ENCODE measurements around the gene ACAT2. TPM values are rescaled to one million over a fixed set of nuclear protein-coding genes. Genes with fewer than 3 reads are reported as not detected.
"Not testable (repeated sequence)": the region's sequence is repeated elsewhere in the genome, so short reads cannot be mapped to it uniquely, and the experiment has no call there.

ACAT2 gene
- total and polyA plus RNA-seq, 5 experiments from 2014 or later = 29.4 to 38.8 (median 30.9) TPM

GRCh38 chr6:159723259-159723658, 38.6 kb upstream of the ACAT2 start:
- ATAC-seq (no peak), DNase-seq (no peak)
- Mint-ChIP-seq H3K36me3 (peaks cover 4 to 7% (median 5%) of the 10 kb centered on the region in 3 donors), H3K4me3 (peak overlapping the region in 1 of 10 donors; percentile 4), H3K9me3 (peaks cover 0 to 11% (median 0%) of the 10 kb centered on the region in 9 donors), H3K4me1 (peaks cover 15 to 40% (median 28%) of the 10 kb centered on the region in 4 donors), H3K27ac (peak overlapping the region in 7 of 10 donors; percentile 1 to 85 (median 31)), H3K27me3 (peaks cover 0 to 2% (median 0%) of the 10 kb centered on the region in 5 donors)
- POLR2A ChIA-PET = interaction anchor here (1.2 to 8.9 kb wide), 3 partner anchors 29 to 66 kb away, joined by 3 to 142 read pairs (median 3); partner anchors contain the start of genes ACAT2, SOD2 and TCP1

- Mint-ChIP-seq H3K4me1 (peaks cover 19 to 54% (median 43%) of the 10 kb centered on the region in 4 donors), H3K27ac (peak overlapping the region; percentile 20 to 99 (median 70)), H3K9me3 (peaks cover 0 to 11% (median 0%) of the 10 kb centered on the region in 9 donors), H3K27me3 (peaks cover 0 to 2% (median 0%) of the 10 kb centered on the region in 5 donors), H3K4me3 (peak overlapping the region in 6 of 10 donors; percentile 12 to 63 (median 40)), H3K36me3 (peaks cover 4 to 7% (median 5%) of the 10 kb centered on the region in 3 donors)
- POLR2A ChIA-PET = interaction anchor here (0.7 to 8.9 kb wide), 4 partner anchors 31 to 131 kb away, joined by 3 to 142 read pairs (median 84); partner anchors contain the start of genes ACAT2, MRPL18, SOD2 and TCP1
- no peak for DNase-seq
- ATAC-seq = no peak
Measured at GRCh38 chr6:159724778-159725177, 37.1 kb upstream of the ACAT2 start.

GRCh38 chr6:159725208-159725607, 36.6 kb upstream of the ACAT2 start:
- POLR2A ChIA-PET = interaction anchor here (1.2 to 8.9 kb wide), 4 partner anchors 31 to 72 kb away, joined by 3 to 142 read pairs (median 84); partner anchors contain the start of genes ACAT2, MRPL18, SOD2 and TCP1
- ATAC-seq, H3K27me3 Mint-ChIP-seq, H3K36me3 Mint-ChIP-seq, DNase-seq: not testable (repeated sequence)
- Mint-ChIP-seq H3K4me1 (peaks cover 19 to 55% (median 46%) of the 10 kb centered on the region in 4 donors), H3K27ac (peak overlapping the region in 9 of 10 donors; percentile 20 to 99 (median 73)), H3K4me3 (peak overlapping the region in 4 of 10 donors; percentile 12 to 52 (median 40)), H3K9me3 (peaks cover 0 to 11% (median 0%) of the 10 kb centered on the region in 9 donors)

- ATAC-seq = peak; percentile 11 to 29
- H3K9me3 Mint-ChIP-seq = peaks cover 0 to 11% (median 0%) of the 10 kb centered on the region in 9 donors
Measured at GRCh38 chr6:159726255-159726917, 35.5 kb upstream of the ACAT2 start.

GRCh38 chr6:159726918-159727716, 34.7 kb upstream of the ACAT2 start, which contains the start of gene WTAP:
Gene WTAP, plus strand, starts transcription at chr6:159727506. Its CDS starts 8,760 bp downstream, at chr6:159736266.
- peaks cover 0 to 2% (median 0%) of the 10 kb centered on the region in 5 donors for H3K27me3 Mint-ChIP-seq
- H3K4me1 Mint-ChIP-seq = peaks cover 21 to 69% (median 57%) of the 10 kb centered on the region in 4 donors
- H3K36me3 Mint-ChIP-seq = peaks cover 5 to 19% (median 10%) of the 10 kb centered on the region in 3 donors
- H3K9me3 Mint-ChIP-seq = peaks cover 0 to 11% (median 0%) of the 10 kb centered on the region in 9 donors
- H3K27ac Mint-ChIP-seq = peak within 1 kb of the TSS; percentile 97 to 99 (median 99)
- H3K4me3 Mint-ChIP-seq = peak within 1 kb of the TSS; percentile 88 to 96 (median 96)
- peak; percentile 80 to 82 for ATAC-seq
- POLR2A ChIA-PET = interaction anchor here (0.7 to 8.9 kb wide), 22 partner anchors 10 to 736 kb away, joined by 3 to 142 read pairs (median 4); partner anchors contain the start of genes ACAT2, MRPL18, SOD2 and TCP1
- DNase-seq = peak; percentile 93 to 99 (median 97)

More at GRCh38 chr6:159726255-159726917, 35.5 kb upstream of the ACAT2 start:
- DNase-seq = no peak
- Mint-ChIP-seq H3K4me1 (peaks cover 21 to 62% (median 52%) of the 10 kb centered on the region in 4 donors), H3K27ac (peak overlapping the region; percentile 97 to 99 (median 99)), H3K4me3 (peak overlapping the region; percentile 88 to 96 (median 96)), H3K27me3 (peaks cover 0 to 2% (median 0%) of the 10 kb centered on the region in 5 donors), H3K36me3 (peaks cover 5 to 15% (median 10%) of the 10 kb centered on the region in 3 donors)
- POLR2A ChIA-PET = interaction anchor here (0.7 to 8.9 kb wide), 23 partner anchors 9 to 737 kb away, joined by 3 to 142 read pairs (median 4); partner anchors contain the start of genes ACAT2, MRPL18, SOD2 and TCP1

GRCh38 chr6:159727717-159728445, 34.0 kb upstream of the ACAT2 start:
- ATAC-seq (peak; percentile 25 to 31), DNase-seq (no peak)
- H3K9me3 Mint-ChIP-seq = peaks cover 0 to 8% (median 0%) of the 10 kb centered on the region in 9 donors
- peaks cover 5 to 19% (median 5%) of the 10 kb centered on the region in 3 donors for H3K36me3 Mint-ChIP-seq
- POLR2A ChIA-PET = interaction anchor here (0.8 to 8.9 kb wide), 15 partner anchors 10 to 255 kb away, joined by 3 to 142 read pairs (median 5); partner anchors contain the start of genes ACAT2, MRPL18, SOD2 and TCP1
- peak overlapping the region; percentile 81 to 99 (median 93) for H3K27ac Mint-ChIP-seq
- H3K4me3 Mint-ChIP-seq = peak overlapping the region; percentile 82 to 94 (median 90)
- peaks cover 0 to 2% (median 0%) of the 10 kb centered on the region in 5 donors for H3K27me3 Mint-ChIP-seq
- H3K4me1 Mint-ChIP-seq = peaks cover 24 to 69% (median 61%) of the 10 kb centered on the region in 4 donors

GRCh38 chr6:159728531-159728964, 33.3 kb upstream of the ACAT2 start:
- H3K27ac Mint-ChIP-seq = peak overlapping the region; percentile 81 to 99 (median 93)
- no peak for ATAC-seq
- DNase-seq = no peak
- H3K36me3 Mint-ChIP-seq = peaks cover 0 to 23% (median 3%) of the 10 kb centered on the region in 3 donors
- peaks cover 20 to 71% (median 59%) of the 10 kb centered on the region in 4 donors for H3K4me1 Mint-ChIP-seq
- peak overlapping the region; percentile 82 to 94 (median 90) for H3K4me3 Mint-ChIP-seq
- POLR2A ChIA-PET = interaction anchor here (1.6 to 8.9 kb wide), 4 partner anchors 9 to 62 kb away, joined by 5 to 142 read pairs (median 49); partner anchors contain the start of genes ACAT2, MRPL18, SOD2 and TCP1
- H3K27me3 Mint-ChIP-seq = peaks cover 0 to 2% (median 0%) of the 10 kb centered on the region in 5 donors
- H3K9me3 Mint-ChIP-seq = peaks cover 0 to 2% (median 0%) of the 10 kb centered on the region in 9 donors

GRCh38 chr6:159729598-159730331, 32.1 kb upstream of the ACAT2 start:
- ATAC-seq (no peak), DNase-seq (no peak)
- peaks cover 20 to 78% (median 66%) of the 10 kb centered on the region in 4 donors for H3K4me1 Mint-ChIP-seq
- peaks cover 0 to 28% (median 3%) of the 10 kb centered on the region in 3 donors for H3K36me3 Mint-ChIP-seq
- H3K27me3 Mint-ChIP-seq = peaks cover 0 to 2% (median 0%) of the 10 kb centered on the region in 5 donors
- H3K4me3 Mint-ChIP-seq = peak overlapping the region; percentile 82 to 94 (median 90)
- POLR2A ChIA-PET = interaction anchor here (1.6 to 8.9 kb wide), 4 partner anchors 8 to 61 kb away, joined by 5 to 142 read pairs (median 49); partner anchors contain the start of genes ACAT2, MRPL18, SOD2 and TCP1
- H3K27ac Mint-ChIP-seq = peak overlapping the region in 9 of 10 donors; percentile 56 to 99 (median 87)
- H3K9me3 Mint-ChIP-seq = peaks cover 0 to 2% (median 0%) of the 10 kb centered on the region in 9 donors

- ATAC-seq (no peak), DNase-seq (no peak)
- Mint-ChIP-seq H3K36me3 (peaks cover 0 to 28% (median 3%) of the 10 kb centered on the region in 3 donors), H3K27ac (peak overlapping the region in 5 of 10 donors; percentile 15 to 93 (median 34)), H3K27me3 (peaks cover 0 to 2% (median 0%) of the 10 kb centered on the region in 5 donors), H3K4me1 (peaks cover 20 to 78% (median 67%) of the 10 kb centered on the region in 4 donors), H3K4me3 (peak overlapping the region; percentile 20 to 93 (median 60)), H3K9me3 (peaks cover 0 to 2% (median 0%) of the 10 kb centered on the region in 9 donors)
- POLR2A ChIA-PET = interaction anchor here (3.7 to 8.9 kb wide), 3 partner anchors 30 to 60 kb away, joined by 17 to 142 read pairs (median 81); partner anchors contain the start of genes ACAT2, MRPL18, SOD2 and TCP1
Measured at GRCh38 chr6:159730332-159730676, 31.5 kb upstream of the ACAT2 start.

GRCh38 chr6:159732550-159732949, 29.3 kb upstream of the ACAT2 start:
- peak overlapping the region in 9 of 10 donors; percentile 7 to 81 (median 34) for H3K27ac Mint-ChIP-seq
- DNase-seq, H3K27me3 Mint-ChIP-seq, H3K9me3 Mint-ChIP-seq, ATAC-seq: not testable (repeated sequence)
- peak overlapping the region in 6 of 10 donors; percentile 43 to 57 (median 52) for H3K4me3 Mint-ChIP-seq
- H3K4me1 Mint-ChIP-seq = peaks cover 17 to 84% (median 60%) of the 10 kb centered on the region in 4 donors
- POLR2A ChIA-PET = interaction anchor here (1.0 to 1.9 kb wide), 2 partner anchors 29 kb away, joined by 3 to 8 read pairs; partner anchors contain the start of gene ACAT2
- H3K36me3 Mint-ChIP-seq = peaks cover 0 to 34% (median 3%) of the 10 kb centered on the region in 3 donors
